Measurements from ENCODE around the gene OR8J3. TPM values are rescaled to one million over a fixed set of nuclear protein-coding genes. Genes with fewer than 3 reads are reported as not detected.

The OR8J3 gene
- total and polyA plus RNA-seq, 9 of the 15 experiments (the other 6 are each of a cell fraction or from before 2014, with no cell fraction given): not detected

DNA sequence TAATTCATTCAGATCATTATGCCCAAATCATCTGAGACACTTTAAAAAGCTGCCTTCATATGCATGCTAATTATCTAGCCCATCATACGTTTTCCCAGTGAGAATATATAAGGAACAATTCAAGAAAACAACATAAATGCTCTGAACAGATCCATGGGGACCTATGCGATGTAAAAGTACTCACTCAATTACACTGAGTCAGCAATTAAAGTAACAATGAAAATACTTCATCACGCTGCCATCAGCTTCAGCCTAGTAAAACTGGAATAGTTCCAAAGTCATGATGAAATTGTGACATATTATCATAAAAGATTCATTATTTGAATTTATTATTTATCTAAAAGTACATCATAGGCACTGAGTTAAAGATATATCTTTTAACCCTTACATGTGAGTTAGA lies 23.8 kb upstream of the OR8J3 start (continued):
- TF ChIP-seq CHD7 (IDR thresholded peaks at IDR 0.05; ENCODE audit: low read depth, low read length): no peak
- no peak for TF ChIP-seq MAX (CRISPR knock-in tag; IDR thresholded peaks at IDR 0.05)
- no peak for TF ChIP-seq CEBPB (tag; IDR thresholded peaks at IDR 0.05)
- TF ChIP-seq, protein P1, sequence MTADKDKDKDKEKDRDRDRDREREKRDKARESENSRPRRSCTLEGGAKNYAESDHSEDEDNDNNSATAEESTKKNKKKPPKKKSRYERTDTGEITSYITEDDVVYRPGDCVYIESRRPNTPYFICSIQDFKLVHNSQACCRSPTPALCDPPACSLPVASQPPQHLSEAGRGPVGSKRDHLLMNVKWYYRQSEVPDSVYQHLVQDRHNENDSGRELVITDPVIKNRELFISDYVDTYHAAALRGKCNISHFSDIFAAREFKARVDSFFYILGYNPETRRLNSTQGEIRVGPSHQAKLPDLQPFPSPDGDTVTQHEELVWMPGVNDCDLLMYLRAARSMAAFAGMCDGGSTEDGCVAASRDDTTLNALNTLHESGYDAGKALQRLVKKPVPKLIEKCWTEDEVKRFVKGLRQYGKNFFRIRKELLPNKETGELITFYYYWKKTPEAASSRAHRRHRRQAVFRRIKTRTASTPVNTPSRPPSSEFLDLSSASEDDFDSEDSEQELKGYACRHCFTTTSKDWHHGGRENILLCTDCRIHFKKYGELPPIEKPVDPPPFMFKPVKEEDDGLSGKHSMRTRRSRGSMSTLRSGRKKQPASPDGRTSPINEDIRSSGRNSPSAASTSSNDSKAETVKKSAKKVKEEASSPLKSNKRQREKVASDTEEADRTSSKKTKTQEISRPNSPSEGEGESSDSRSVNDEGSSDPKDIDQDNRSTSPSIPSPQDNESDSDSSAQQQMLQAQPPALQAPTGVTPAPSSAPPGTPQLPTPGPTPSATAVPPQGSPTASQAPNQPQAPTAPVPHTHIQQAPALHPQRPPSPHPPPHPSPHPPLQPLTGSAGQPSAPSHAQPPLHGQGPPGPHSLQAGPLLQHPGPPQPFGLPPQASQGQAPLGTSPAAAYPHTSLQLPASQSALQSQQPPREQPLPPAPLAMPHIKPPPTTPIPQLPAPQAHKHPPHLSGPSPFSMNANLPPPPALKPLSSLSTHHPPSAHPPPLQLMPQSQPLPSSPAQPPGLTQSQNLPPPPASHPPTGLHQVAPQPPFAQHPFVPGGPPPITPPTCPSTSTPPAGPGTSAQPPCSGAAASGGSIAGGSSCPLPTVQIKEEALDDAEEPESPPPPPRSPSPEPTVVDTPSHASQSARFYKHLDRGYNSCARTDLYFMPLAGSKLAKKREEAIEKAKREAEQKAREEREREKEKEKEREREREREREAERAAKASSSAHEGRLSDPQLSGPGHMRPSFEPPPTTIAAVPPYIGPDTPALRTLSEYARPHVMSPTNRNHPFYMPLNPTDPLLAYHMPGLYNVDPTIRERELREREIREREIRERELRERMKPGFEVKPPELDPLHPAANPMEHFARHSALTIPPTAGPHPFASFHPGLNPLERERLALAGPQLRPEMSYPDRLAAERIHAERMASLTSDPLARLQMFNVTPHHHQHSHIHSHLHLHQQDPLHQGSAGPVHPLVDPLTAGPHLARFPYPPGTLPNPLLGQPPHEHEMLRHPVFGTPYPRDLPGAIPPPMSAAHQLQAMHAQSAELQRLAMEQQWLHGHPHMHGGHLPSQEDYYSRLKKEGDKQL (CRISPR knock-in tag; IDR thresholded peaks at IDR 0.05; ENCODE audit: borderline replicate concordance): no peak
- TF ChIP-seq ZNF347 (CRISPR knock-in tag; IDR thresholded peaks at IDR 0.05; ENCODE audit: low read depth): no peak
- TF ChIP-seq MAFG (tag; conservative IDR thresholded peaks at IDR 0.05): peak; percentile 65
- no peak for TF ChIP-seq ZNF696 (CRISPR knock-in tag; conservative IDR thresholded peaks at IDR 0.05)
- TF ChIP-seq MAFK (IDR thresholded peaks at IDR 0.05; ENCODE audit: low read length): peak; percentile 81
- TF ChIP-seq FOXM1 (IDR thresholded peaks at IDR 0.05; ENCODE audit: low read depth): no peak
- TF ChIP-seq FOXM1 (CRISPR knock-in tag; IDR thresholded peaks at IDR 0.05; ENCODE audit: low read depth): no peak
- TF ChIP-seq SRSF9 (IDR thresholded peaks at IDR 0.05; ENCODE audit: borderline replicate concordance, low read depth, low read length): no peak
- TF ChIP-seq MAFF (IDR thresholded peaks at IDR 0.05; ENCODE audit: low read length): peak; percentile 82

All from K562 (cell line).